ENCODE results near the gene ZAP70. TPM values are rescaled to one million over a fixed set of nuclear protein-coding genes. Genes with fewer than 3 reads are reported as not detected.
A peak's percentile ranks its signal among the peaks of the same experiment; 100 is the strongest.

The ZAP70 gene
- total and polyA plus RNA-seq, 2 donors (not counting 1 experiment from before 2014, with no cell fraction given): not detected

- Histone ChIP-seq H2AFZ (ENCODE audit: low read length) (peak overlapping the region; percentile 71), H3K4me1 (ENCODE audit: control insufficient read depth, extremely low read depth, insufficient read depth, low read length) (peaks cover 11% of the 10 kb centered on the region), H4K20me1 (ENCODE audit: control insufficient read depth, extremely low read depth, insufficient read depth, low read length) (no peaks in the 10 kb centered on the region), H3K4me2 (ENCODE audit: extremely low read depth, insufficient read depth, low read length) (peak overlapping the region; percentile 49), H3K79me2 (ENCODE audit: control insufficient read depth, insufficient read depth, low read length) (peaks cover 28% of the 10 kb centered on the region), H3K27ac (ENCODE audit: insufficient read depth, low read length) (peak overlapping the region; percentile 97), H3K9me3 (ENCODE audit: control insufficient read depth, insufficient read depth, low read depth, low read length) (no peaks in the 10 kb centered on the region), H3K27me3 (ENCODE audit: control insufficient read depth, insufficient read depth, low read length) (no peaks in the 10 kb centered on the region), H3K9ac (ENCODE audit: insufficient read depth, low read length) (peak overlapping the region; percentile 96), H3K4me3 (replicated peaks in 1 of 4; ENCODE audit: control extremely low read depth in 1 of 4, insufficient read depth in 1 of 4, low read depth in 3 of 4, low read length in 4 of 4) (peak overlapping the region; percentile 36 to 80 (median 54)), H3K36me3 (ENCODE audit: control insufficient read depth, insufficient read depth, low read length) (peaks cover 6% of the 10 kb centered on the region)
- DNase-seq (ENCODE audit: low read depth in 2 of 2): no peak
- TF ChIP-seq EZH2 (IDR thresholded peaks at IDR 0.05; ENCODE audit: low read length, missing control alignments) (no peak), CTCF (conservative IDR thresholded peaks at IDR 0.05 in 1 of 2, IDR thresholded peaks at IDR 0.05 in 1 of 2; ENCODE audit: low read depth in 1 of 2, low read length in 2 of 2) (no peak)
Measured at GRCh38 chr2:97664636-97664970, 48.8 kb upstream of the ZAP70 start.

- Histone ChIP-seq H3K4me3 (replicated peaks in 1 of 4; ENCODE audit: control extremely low read depth in 1 of 4, insufficient read depth in 1 of 4, low read depth in 3 of 4, low read length in 4 of 4) (no peak within 1 kb of the TSS), H4K20me1 (ENCODE audit: control insufficient read depth, extremely low read depth, insufficient read depth, low read length) (no peaks in the 10 kb centered on the region), H3K4me2 (ENCODE audit: extremely low read depth, insufficient read depth, low read length) (no peak within 1 kb of the TSS), H2AFZ (ENCODE audit: low read length) (no peak within 1 kb of the TSS), H3K79me2 (ENCODE audit: control insufficient read depth, insufficient read depth, low read length) (no peaks in the 10 kb centered on the region), H3K27ac (ENCODE audit: insufficient read depth, low read length) (no peak within 1 kb of the TSS), H3K9ac (ENCODE audit: insufficient read depth, low read length) (no peak within 1 kb of the TSS), H3K27me3 (ENCODE audit: control insufficient read depth, insufficient read depth, low read length) (no peaks in the 10 kb centered on the region), H3K36me3 (ENCODE audit: control insufficient read depth, insufficient read depth, low read length) (no peaks in the 10 kb centered on the region), H3K9me3 (ENCODE audit: control insufficient read depth, insufficient read depth, low read depth, low read length) (no peaks in the 10 kb centered on the region), H3K4me1 (ENCODE audit: control insufficient read depth, extremely low read depth, insufficient read depth, low read length) (peaks cover 3% of the 10 kb centered on the region)
- no peak for TF ChIP-seq EZH2 (IDR thresholded peaks at IDR 0.05; ENCODE audit: low read length, missing control alignments)
- TF ChIP-seq CTCF (conservative IDR thresholded peaks at IDR 0.05 in 1 of 2, IDR thresholded peaks at IDR 0.05 in 1 of 2; ENCODE audit: low read depth in 1 of 2, low read length in 2 of 2): no peak
- no peak for DNase-seq (ENCODE audit: low read depth in 2 of 2)
Measured at GRCh38 chr2:97669448-97669847, 43.9 kb upstream of the ZAP70 start, which contains the start of gene C2orf92. TSS of gene C2orf92 (plus strand) at chr2:97669713. CDS start at chr2:97669789, 76 bp downstream.

- no peak overlapping the region for H3K27ac ChIP-seq (ENCODE audit: insufficient read depth, low read length)
- DNase-seq (ENCODE audit: low read depth in 2 of 2): no peak
- H3K4me1 ChIP-seq (ENCODE audit: control insufficient read depth, extremely low read depth, insufficient read depth, low read length): no peaks in the 10 kb centered on the region
- no peaks in the 10 kb centered on the region for H4K20me1 ChIP-seq (ENCODE audit: control insufficient read depth, extremely low read depth, insufficient read depth, low read length)
- H3K9me3 ChIP-seq (ENCODE audit: control insufficient read depth, insufficient read depth, low read depth, low read length): no peaks in the 10 kb centered on the region
- no peak overlapping the region for H3K4me2 ChIP-seq (ENCODE audit: extremely low read depth, insufficient read depth, low read length)
- H3K4me3 ChIP-seq (replicated peaks in 1 of 4; ENCODE audit: control extremely low read depth in 1 of 4, insufficient read depth in 1 of 4, low read depth in 3 of 4, low read length in 4 of 4): no peak overlapping the region
- no peak overlapping the region for H2AFZ ChIP-seq (ENCODE audit: low read length)
- TF ChIP-seq CTCF (conservative IDR thresholded peaks at IDR 0.05 in 1 of 2, IDR thresholded peaks at IDR 0.05 in 1 of 2; ENCODE audit: low read depth in 1 of 2, low read length in 2 of 2): no peak
- no peak for TF ChIP-seq EZH2 (IDR thresholded peaks at IDR 0.05; ENCODE audit: low read length, missing control alignments)
- no peaks in the 10 kb centered on the region for H3K27me3 ChIP-seq (ENCODE audit: control insufficient read depth, insufficient read depth, low read length)
- no peaks in the 10 kb centered on the region for H3K36me3 ChIP-seq (ENCODE audit: control insufficient read depth, insufficient read depth, low read length)
- H3K9ac ChIP-seq (ENCODE audit: insufficient read depth, low read length): no peak overlapping the region
- H3K79me2 ChIP-seq (ENCODE audit: control insufficient read depth, insufficient read depth, low read length): no peaks in the 10 kb centered on the region
Measured at GRCh38 chr2:97670471-97670870, 42.9 kb upstream of the ZAP70 start.

Data from fibroblast of lung (primary cell).